HepG2 (cell line): Measurements from ENCODE around the gene CTDNEP1. TPM values are rescaled to one million over a fixed set of nuclear protein-coding genes. Genes with fewer than 3 reads are reported as not detected.

ENCODE experiments used
- CERS6 ChIP-seq: sonication (generic); formaldehyde crosslinking; IDR thresholded peaks from 2 replicates; pipeline ENCODE4 v1.5.0; 2020; ENCODE audit warnings: missing genetic modification reagents
- HDAC1 ChIP-seq: sonication (generic); formaldehyde crosslinking; IDR thresholded peaks from 2 replicates; pipeline ENCODE4 v1.5.1; 2020; ENCODE audit warnings: mild to moderate bottlenecking, missing genetic modification reagents
- HHEX ChIP-seq: IDR thresholded peaks from 2 replicates; pipeline ENCODE4 v1.6.1; 2016; ENCODE audit warnings: control low read depth
- HIC2 ChIP-seq: sonication (generic); formaldehyde crosslinking; IDR thresholded peaks from 2 replicates; pipeline ENCODE4 v1.9.0; 2022; ENCODE audit warnings: low read depth, missing genetic modification reagents
- KLF16 ChIP-seq, 2 experiments: sonication (generic) in 1 of 2; formaldehyde crosslinking in 1 of 2; IDR thresholded peaks; 2 replicates each; pipeline versions ENCODE4 v1.6.1 to v1.8.0; 2016 to 2023; ENCODE audit warnings: missing genetic modification reagents in 2 of 2, missing compliant biosample characterization in 1 of 2
- MAZ ChIP-seq, 2 experiments: sonication (generic) in 1 of 2; formaldehyde crosslinking in 1 of 2; IDR thresholded peaks; 2 replicates each; pipeline versions ENCODE4 v1.5.0 to v1.6.1; 2012 to 2020; ENCODE audit warnings: low read depth in 2 of 2, mild to moderate bottlenecking in 2 of 2, borderline replicate concordance in 1 of 2, improper control_type of control experiment in 1 of 2, low read length in 1 of 2, missing genetic modification reagents in 1 of 2, moderate library complexity in 1 of 2
- RBFOX2 ChIP-seq: fragments of 200-400 bp; formaldehyde crosslinking; IDR thresholded peaks from 2 replicates; pipeline ENCODE4 v1.6.1; 2017; ENCODE audit warnings: low read depth, mild to moderate bottlenecking, low read length
- RBM39 ChIP-seq: fragments of 200-400 bp; formaldehyde crosslinking; IDR thresholded peaks from one replicate; pipeline ENCODE4 v1.6.1; 2018; ENCODE audit warnings: antibody characterized with exemption, mild to moderate bottlenecking, low read depth, low read length; ENCODE audit not compliant: poor library complexity, severe bottlenecking
- RNF2 ChIP-seq: fragments of 450-650 bp; conservative IDR thresholded peaks from 2 replicates; pipeline ENCODE4 v1.6.1; 2016; ENCODE audit warnings: low read depth
- TSC22D2 ChIP-seq: sonication (generic); formaldehyde crosslinking; IDR thresholded peaks from 2 replicates; pipeline ENCODE4 v1.5.1; 2020; ENCODE audit warnings: missing genetic modification reagents, mild to moderate bottlenecking, borderline replicate concordance
- ZC3H4 ChIP-seq: sonication (generic); formaldehyde crosslinking; IDR thresholded peaks from 2 replicates; pipeline ENCODE4 v1.4.0; 2020; ENCODE audit warnings: missing genetic modification reagents, borderline replicate concordance
- ZFP91 ChIP-seq: sonication (generic); formaldehyde crosslinking; IDR thresholded peaks from 2 replicates; pipeline ENCODE4 v1.9.0; 2022; ENCODE audit warnings: missing genetic modification reagents, mild to moderate bottlenecking, borderline replicate concordance
- ZFX ChIP-seq: sonication (generic); formaldehyde crosslinking; IDR thresholded peaks from 2 replicates; pipeline ENCODE4 v1.4.0; 2020; ENCODE audit warnings: mild to moderate bottlenecking, low read depth, missing genetic modification reagents, moderate library complexity
- ZNF143 ChIP-seq: sonication (generic); formaldehyde crosslinking; IDR thresholded peaks from 2 replicates; pipeline ENCODE4 v1.4.0; 2020; ENCODE audit warnings: missing genetic modification reagents
- ZNF350 ChIP-seq: sonication (generic); formaldehyde crosslinking; IDR thresholded peaks from 2 replicates; pipeline ENCODE4 v1.4.0; 2020; ENCODE audit warnings: mild to moderate bottlenecking, low read depth, missing genetic modification reagents, borderline replicate concordance
- ZNF580 ChIP-seq: IDR thresholded peaks from 2 replicates; pipeline ENCODE4 v1.6.1; 2016; ENCODE audit warnings: low read depth, borderline replicate concordance
- ZNF709 ChIP-seq: sonication (generic); formaldehyde crosslinking; IDR thresholded peaks from 2 replicates; pipeline ENCODE4 v1.5.0; 2020; ENCODE audit warnings: mild to moderate bottlenecking, missing genetic modification reagents
- ZSCAN30 ChIP-seq: sonication (generic); formaldehyde crosslinking; IDR thresholded peaks from 2 replicates; pipeline ENCODE4 v1.5.0; 2020; ENCODE audit warnings: mild to moderate bottlenecking, missing genetic modification reagents
- polyA plus RNA-seq, 8 experiments: library from polyadenylated mRNA; depleted of rRNA in 3 of 8; stranded (reverse) in 7 of 8; unstranded in 1 of 8; fragments of >200 nt; fragmentation: Illumina TruSeq in 4 of 8; extraction: Trizol in 4 of 8; gene quantifications; 2 replicates each; pipeline versions ENCODE4 v1.2.1 to v1.2.3, GENCODE V29; 2011 to 2016; ENCODE audit warnings: low read depth in 4 of 8, missing spikeins in 1 of 8, mixed read lengths in 1 of 8; ENCODE audit not compliant: insufficient read depth in 1 of 8
- total RNA-seq, 5 experiments: library from RNA; depleted of rRNA; stranded (reverse); fragments of >200 nt; fragmentation: Illumina TruSeq; extraction: Trizol; gene quantifications; 2 replicates each; pipeline ENCODE4 v1.2.3, GENCODE V29; 2016; ENCODE audit warnings: low read depth in 1 of 5

CTDNEP1 gene
- total and polyA plus RNA-seq, 2 of the 13 experiments (the other 11 are each of a cell fraction or from before 2014, with no cell fraction given), result 19.8 to 118 TPM

GRCh38 chr17:7241783-7242716 lies 9.5 kb downstream of the CTDNEP1 start, which contains the start of gene GABARAP (continued):
- TF ChIP-seq ZFX (CRISPR knock-in tag), result peak; percentile 75
- peak; percentile 10; the same call in 1 of the 2 replicates for TF ChIP-seq ZNF143 (CRISPR knock-in tag)
- 0 out of 2 replicates have a peak, but pooled peaks have one; percentile 49 for TF ChIP-seq MAZ (IDR thresholded peaks at IDR 0.05; ENCODE audit: borderline replicate concordance, low read depth, low read length)
- peak; percentile 72; the same call in 1 of the 2 replicates for TF ChIP-seq MAZ (CRISPR knock-in tag; IDR thresholded peaks at IDR 0.05; ENCODE audit: low read depth)
- TF ChIP-seq ZFP91 (CRISPR knock-in tag), result peak; percentile 76; the same call in 1 of the 2 replicates
- no peak for TF ChIP-seq HIC2 (CRISPR knock-in tag)
- no peak for TF ChIP-seq RNF2
- TF ChIP-seq HDAC1, result peak; percentile 86
- TF ChIP-seq ZNF709, result peak; percentile 75; the same call in 1 of the 2 replicates
- no peak for TF ChIP-seq CERS6 (CRISPR knock-in tag)
- 0 out of 2 replicates have a peak, but pooled peaks have one; percentile 12 for TF ChIP-seq TSC22D2 (CRISPR knock-in tag)
- TF ChIP-seq ZC3H4, result 0 out of 2 replicates have a peak, but pooled peaks have one; percentile 6
- no peak for TF ChIP-seq RBM39
- TF ChIP-seq ZNF580, result peak; percentile 32
- TF ChIP-seq KLF16 (CRISPR knock-in tag; IDR thresholded peaks at IDR 0.05), result 0 out of 4 replicates have a peak, but pooled peaks of 1 of the 2 experiments have one; percentile 8
- no peak for TF ChIP-seq HHEX (CRISPR knock-in tag)
- TF ChIP-seq ZSCAN30 (CRISPR knock-in tag), result peak; percentile 47; the same call in 1 of the 2 replicates
- TF ChIP-seq ZNF350 (CRISPR knock-in tag), result no peak
- peak; percentile 72 for TF ChIP-seq RBFOX2
